MG63 (cell line): ENCODE measurements around the gene CHCHD3. TPM values are rescaled to one million over a fixed set of nuclear protein-coding genes. Genes with fewer than 3 reads are reported as not detected.

Source experiments
- DNase-seq: peaks from one replicate; pipeline ENCODE4 v3.0.0-alpha.2; 2020
- H3K27me3 ChIP-seq: fragments of 250-450 bp; sonication (Bioruptor Pico); 2 replicates; pipeline ENCODE4 v1.5.1; 2020; ENCODE audit warnings: mild to moderate bottlenecking, moderate library complexity
- H3K36me3 ChIP-seq: fragments of 250-450 bp; sonication (Bioruptor Pico); 2 replicates; pipeline ENCODE4 v1.5.1; 2020; ENCODE audit warnings: mild to moderate bottlenecking, moderate library complexity
- H3K4me3 ChIP-seq: fragments of 250-450 bp; sonication (Bioruptor Pico); 2 replicates; pipeline ENCODE4 v1.5.1; 2020; ENCODE audit warnings: mild to moderate bottlenecking, moderate library complexity
- H3K9me3 ChIP-seq: fragments of 250-450 bp; sonication (Bioruptor Pico); 2 replicates; pipeline ENCODE4 v1.5.1; 2020; ENCODE audit warnings: mild to moderate bottlenecking, moderate library complexity
- total RNA-seq: library from RNA; depleted of rRNA; stranded (reverse); fragments of >200 nt; shearing (Covaris generic); gene quantifications from 2 replicates; pipeline ENCODE4 v1.2.3, GENCODE V29; 2014; ENCODE audit warnings: low replicate concordance

Gene CHCHD3
- total RNA-seq, 1 experiment from 2014 or later = 94.7 TPM

DNA sequence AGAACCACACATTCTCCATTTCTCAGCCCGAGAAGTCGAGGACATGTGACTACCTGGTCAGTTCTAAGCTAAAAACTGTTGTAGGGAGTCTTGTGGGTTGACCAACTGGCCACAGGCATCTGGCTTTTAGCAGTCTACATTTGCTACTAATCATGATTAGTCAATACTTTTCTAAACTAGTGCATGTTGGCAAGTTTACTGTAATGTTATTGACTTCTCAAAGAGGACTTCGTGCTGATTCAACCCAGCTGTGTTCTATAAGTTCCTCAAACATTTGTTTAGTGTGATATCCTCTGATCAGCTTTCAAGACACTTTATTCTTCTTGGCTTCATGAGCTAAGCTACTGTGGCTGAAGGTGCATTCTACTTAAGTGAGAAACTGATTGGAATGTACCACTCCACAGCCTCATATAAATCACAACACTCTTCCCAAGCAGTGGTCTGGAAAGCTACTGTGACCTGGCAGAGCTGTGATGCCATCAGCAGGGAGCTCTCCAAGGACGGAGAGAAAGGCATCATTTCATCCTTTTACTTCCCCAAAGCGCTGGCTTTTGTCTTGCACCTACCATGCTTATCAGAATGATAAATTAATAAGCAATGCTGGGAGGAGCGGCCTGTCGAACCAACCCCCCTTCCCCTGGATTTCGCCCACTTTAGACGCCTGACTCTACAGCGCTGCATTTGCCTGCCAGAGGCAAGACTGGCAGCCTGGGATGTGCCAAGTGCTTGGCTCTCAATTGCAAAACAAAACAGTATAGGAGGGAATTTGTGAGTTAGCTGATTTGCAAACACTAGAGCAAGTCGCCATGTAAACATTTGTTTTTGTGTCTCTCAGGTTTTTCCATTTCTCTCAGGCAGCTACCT is 298.9 kb downstream of the CHCHD3 start:
- H3K4me3 ChIP-seq = no peak overlapping the region
- H3K36me3 ChIP-seq = no peaks in the 10 kb centered on the region
- no peaks in the 10 kb centered on the region for H3K27me3 ChIP-seq
- H3K9me3 ChIP-seq = no peaks in the 10 kb centered on the region
- peak; percentile 63 for DNase-seq

DNA sequence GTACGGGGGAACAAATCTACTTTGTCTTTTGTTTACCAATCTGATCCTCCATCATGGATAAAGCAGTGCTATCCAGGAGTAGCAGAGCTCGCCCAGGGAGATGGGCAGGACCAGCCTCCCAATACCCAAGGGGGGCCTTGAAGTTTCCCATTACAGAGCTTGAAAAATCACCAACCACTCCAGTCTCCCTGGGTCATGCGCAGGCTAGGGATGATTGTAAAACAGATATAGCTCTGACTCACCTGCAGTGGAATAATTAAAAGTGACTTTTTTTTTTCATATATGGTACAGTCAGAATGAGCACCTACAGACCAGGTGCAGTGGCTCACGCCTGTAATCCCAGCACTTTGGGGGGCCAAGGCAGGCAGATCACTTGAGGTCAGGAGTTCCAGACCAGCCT is 301.1 kb downstream of the CHCHD3 start:
- no peaks in the 10 kb centered on the region for H3K36me3 ChIP-seq

DNA sequence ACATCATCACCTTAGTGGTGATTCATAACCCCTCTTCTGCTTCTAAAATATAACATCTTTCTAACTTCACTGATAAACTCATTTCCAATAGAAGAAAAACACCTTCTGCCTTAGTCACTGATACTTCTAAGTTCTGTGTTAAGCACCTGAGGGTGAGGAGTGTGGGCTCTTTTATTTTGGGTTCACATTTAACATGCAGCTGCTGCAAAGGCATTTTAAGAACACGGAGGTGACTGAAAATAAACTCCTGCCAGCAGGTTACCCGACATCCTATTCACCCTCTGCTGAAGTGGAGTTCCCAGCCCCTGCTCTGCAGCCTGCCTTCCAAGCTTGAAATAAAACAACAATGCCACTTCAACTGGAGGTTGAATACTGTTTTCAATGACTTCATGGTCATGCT is 302.7 kb downstream of the CHCHD3 start:
- no peaks in the 10 kb centered on the region for H3K27me3 ChIP-seq
- H3K9me3 ChIP-seq = no peaks in the 10 kb centered on the region
- H3K36me3 ChIP-seq = no peaks in the 10 kb centered on the region
- H3K4me3 ChIP-seq = no peak overlapping the region
- DNase-seq = no peak

More for the DNA sequence above, 301.1 kb downstream of the CHCHD3 start:
- H3K27me3 ChIP-seq = no peaks in the 10 kb centered on the region
- no peak overlapping the region for H3K4me3 ChIP-seq
- DNase-seq = no peak
- no peaks in the 10 kb centered on the region for H3K9me3 ChIP-seq

DNA sequence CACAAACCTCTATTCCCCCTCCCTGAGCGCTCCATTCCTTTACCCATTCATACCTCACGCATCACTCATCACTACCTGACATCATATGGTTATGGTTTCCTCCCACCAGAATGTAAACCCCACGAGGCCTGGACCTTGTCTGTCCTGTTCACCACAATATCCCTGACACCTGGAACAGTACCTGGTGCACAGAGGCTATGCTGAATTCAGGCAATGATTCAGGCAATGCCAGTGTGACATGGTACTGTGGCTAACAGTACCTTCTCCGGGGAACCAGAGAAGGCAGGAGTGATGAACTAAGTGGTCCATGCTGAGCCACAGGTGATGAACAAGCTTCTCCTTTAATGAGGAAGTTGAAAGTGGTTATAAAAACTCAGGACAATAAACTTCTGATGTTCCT is 303.1 kb downstream of the CHCHD3 start:
- no peaks in the 10 kb centered on the region for H3K9me3 ChIP-seq
- no peak for DNase-seq
- no peak overlapping the region for H3K4me3 ChIP-seq
- H3K36me3 ChIP-seq = no peaks in the 10 kb centered on the region
- H3K27me3 ChIP-seq = no peaks in the 10 kb centered on the region

DNA sequence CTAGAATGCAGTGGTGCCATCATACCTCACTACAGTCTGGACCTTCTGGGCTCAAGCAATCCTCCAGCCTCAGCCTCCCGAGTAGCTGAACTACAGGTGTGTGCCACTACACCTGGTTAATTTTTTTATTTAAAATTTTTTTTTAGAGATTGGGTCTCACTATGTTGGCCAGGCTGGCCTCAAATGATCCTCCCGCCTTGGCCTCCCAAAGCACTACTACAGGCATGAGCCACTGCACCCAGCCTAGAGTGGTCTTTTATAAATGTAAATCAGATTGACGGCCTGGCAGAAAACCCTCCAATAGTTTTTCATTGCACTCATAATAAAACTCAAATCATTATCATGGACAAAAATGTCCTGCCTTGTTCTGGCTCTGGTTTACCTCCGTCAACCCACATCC is 303.9 kb downstream of the CHCHD3 start:
- H3K4me3 ChIP-seq = no peak overlapping the region
- no peaks in the 10 kb centered on the region for H3K9me3 ChIP-seq
- no peaks in the 10 kb centered on the region for H3K36me3 ChIP-seq
- DNase-seq = no peak
- H3K27me3 ChIP-seq = no peaks in the 10 kb centered on the region

DNA sequence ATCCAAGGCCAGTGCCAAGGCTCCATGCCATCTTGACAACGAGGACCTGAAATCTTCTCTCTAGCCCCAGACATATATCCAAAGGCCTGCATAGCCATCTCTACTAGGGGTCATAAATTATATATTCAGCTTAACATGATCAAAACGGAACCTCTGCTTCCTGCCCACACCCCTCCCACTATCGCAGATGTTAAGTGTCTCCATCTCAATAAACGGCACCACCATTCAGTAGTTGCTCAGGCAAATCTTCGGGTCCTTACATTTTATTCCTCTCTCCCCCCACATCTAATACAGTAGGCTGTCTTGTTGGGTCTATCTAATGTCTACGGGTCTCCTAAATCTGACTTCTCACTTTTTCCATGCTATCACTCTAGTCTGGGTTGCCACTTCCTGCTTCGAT is 304.5 kb downstream of the CHCHD3 start:
- DNase-seq = no peak
- Histone ChIP-seq H3K36me3 (no peaks in the 10 kb centered on the region), H3K9me3 (no peaks in the 10 kb centered on the region), H3K27me3 (no peaks in the 10 kb centered on the region), H3K4me3 (no peak overlapping the region)

DNA sequence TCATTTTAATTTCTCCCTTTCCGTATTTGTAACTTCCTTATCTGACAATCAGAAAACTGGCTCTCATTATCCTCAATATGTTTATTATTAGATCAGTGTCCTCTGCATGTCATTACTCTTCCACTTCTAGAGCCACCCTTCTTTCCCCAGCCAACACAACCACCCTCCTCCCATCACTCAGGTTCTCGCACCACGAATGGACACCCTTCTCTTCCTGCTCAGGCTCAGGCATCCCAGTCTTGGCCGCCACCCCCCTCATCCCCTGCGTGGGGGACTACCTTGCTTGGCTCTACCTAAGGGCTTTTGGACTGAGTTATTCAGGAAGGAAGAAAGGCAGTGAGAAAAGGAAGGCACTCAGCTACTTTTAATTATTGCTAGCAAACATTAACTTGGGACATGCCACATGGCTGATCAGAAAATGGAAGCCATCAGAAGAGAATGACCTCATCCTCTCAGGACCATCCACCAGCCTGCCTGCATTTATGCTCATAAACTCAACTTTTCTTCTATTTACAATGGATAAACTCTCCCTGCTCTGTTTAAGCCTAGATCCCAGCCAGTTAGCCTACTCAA is 305.8 kb downstream of the CHCHD3 start:
- Histone ChIP-seq H3K36me3 (no peaks in the 10 kb centered on the region), H3K27me3 (no peaks in the 10 kb centered on the region), H3K9me3 (no peaks in the 10 kb centered on the region), H3K4me3 (no peak overlapping the region)
- DNase-seq = no peak

DNA sequence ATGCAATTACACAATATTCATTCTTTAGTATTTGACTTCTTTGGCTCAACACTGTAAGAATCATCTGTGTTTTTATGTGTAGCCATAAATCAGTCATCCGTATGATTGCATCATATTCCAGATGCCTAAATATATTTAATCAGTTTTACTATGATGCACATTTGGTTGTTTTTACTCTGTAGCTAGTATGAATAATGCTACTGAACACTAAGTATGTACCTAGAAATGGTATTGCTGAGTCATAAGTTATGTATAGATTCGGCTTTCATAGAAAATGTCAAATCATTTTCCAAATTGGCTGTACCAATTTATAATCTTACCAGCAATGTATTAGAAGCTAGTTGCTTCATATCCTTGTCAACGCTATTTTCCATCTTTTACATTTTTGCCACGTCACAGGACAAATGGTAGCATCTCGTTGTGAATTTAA is 308.3 kb downstream of the CHCHD3 start:
- Histone ChIP-seq H3K9me3 (peaks cover 2% of the 10 kb centered on the region; the same call in 1 of the 2 replicates), H3K36me3 (no peaks in the 10 kb centered on the region), H3K4me3 (no peak overlapping the region), H3K27me3 (no peaks in the 10 kb centered on the region)
- no peak for DNase-seq

DNA sequence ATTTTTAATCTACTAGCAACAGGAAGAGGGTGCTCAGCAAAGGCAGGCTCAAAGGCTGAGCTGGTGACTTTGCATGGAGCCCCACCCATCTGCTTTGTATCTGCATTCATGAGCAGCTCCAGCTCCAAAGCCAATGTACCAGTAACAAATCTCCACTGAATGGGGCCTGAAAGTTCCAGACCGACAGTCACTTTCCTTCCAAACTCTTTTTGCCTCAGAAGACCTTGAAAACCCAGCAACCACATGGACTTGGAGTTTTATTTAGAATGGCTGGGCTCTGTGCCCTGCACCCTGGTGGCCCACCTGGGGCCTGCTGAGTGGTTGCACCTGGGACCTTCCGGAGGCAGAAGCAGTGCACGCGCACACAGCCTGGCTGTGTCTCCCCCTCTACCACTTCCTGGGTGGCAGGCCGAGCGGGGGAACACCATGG is 310.6 kb downstream of the CHCHD3 start:
- Histone ChIP-seq H3K36me3 (no peaks in the 10 kb centered on the region), H3K4me3 (no peak overlapping the region), H3K27me3 (no peaks in the 10 kb centered on the region), H3K9me3 (peaks cover 2% of the 10 kb centered on the region; the same call in 1 of the 2 replicates)
- DNase-seq = no peak

DNA sequence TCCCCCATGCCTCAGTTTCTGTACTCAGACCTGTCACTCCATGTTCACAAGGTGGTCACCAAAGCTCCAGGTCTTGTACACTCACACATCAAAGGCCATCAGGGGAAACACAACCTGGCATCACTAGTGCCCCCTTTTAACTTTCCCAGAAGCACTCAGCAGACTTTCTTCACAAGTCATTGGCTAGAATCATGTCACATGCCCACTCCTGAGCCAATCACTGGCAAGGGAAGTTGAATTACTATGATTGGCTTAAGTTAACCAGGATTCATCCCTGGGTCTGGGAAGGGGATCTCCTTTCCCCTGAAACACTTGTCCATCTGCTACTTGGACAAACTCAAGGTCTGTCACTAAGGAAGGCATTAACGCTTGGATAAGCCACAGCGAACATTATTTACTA is 311.8 kb downstream of the CHCHD3 start:
- H3K4me3 ChIP-seq = no peak overlapping the region
- no peaks in the 10 kb centered on the region for H3K36me3 ChIP-seq
- H3K27me3 ChIP-seq = no peaks in the 10 kb centered on the region
- no peak for DNase-seq
- H3K9me3 ChIP-seq = peaks cover 2% of the 10 kb centered on the region; the same call in 1 of the 2 replicates

DNA sequence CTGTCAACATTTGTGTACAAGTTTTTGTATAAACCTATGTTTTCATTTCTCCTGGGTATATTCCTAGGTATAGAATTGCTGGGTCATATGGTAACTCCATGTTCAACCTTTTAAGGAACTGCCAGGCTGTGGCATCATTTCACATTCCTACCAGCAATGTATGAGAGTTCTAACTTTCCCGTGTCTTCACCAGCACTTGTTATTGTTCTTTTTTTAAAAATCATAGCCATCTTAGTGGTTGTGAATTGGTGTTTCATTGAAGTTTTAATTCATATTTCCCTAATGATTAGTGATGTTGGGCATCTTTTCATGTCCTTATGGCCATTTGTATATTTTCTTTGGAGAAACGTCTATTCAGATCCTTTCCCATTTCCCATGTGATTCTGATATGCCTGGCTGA is 312.6 kb downstream of the CHCHD3 start:
- no peak overlapping the region for H3K4me3 ChIP-seq
- peaks cover 2% of the 10 kb centered on the region; the same call in 1 of the 2 replicates for H3K9me3 ChIP-seq
- DNase-seq = no peak
- H3K36me3 ChIP-seq = no peaks in the 10 kb centered on the region
- no peaks in the 10 kb centered on the region for H3K27me3 ChIP-seq

DNA sequence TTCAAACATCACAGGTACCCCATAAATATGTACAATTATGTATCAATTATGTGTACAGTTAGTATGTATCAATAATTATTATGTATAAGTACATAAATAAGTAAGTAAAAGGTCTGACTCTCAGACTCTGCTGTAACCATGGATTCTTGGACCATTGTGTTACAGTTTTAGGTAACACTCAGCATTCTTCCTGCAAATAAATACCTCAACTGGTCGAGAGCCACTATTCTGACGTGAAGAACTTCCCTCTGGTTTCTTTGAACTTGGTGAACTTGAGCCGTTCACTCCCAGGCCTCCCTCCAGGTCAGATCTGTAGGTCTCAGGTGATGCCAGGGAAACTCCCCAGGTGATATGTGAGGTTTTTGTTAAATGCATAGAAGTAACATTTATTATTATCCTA is 313.8 kb downstream of the CHCHD3 start:
- DNase-seq = no peak
- Histone ChIP-seq H3K36me3 (no peaks in the 10 kb centered on the region), H3K4me3 (no peak overlapping the region), H3K9me3 (peaks cover 2% of the 10 kb centered on the region; the same call in 1 of the 2 replicates), H3K27me3 (no peaks in the 10 kb centered on the region)

DNA sequence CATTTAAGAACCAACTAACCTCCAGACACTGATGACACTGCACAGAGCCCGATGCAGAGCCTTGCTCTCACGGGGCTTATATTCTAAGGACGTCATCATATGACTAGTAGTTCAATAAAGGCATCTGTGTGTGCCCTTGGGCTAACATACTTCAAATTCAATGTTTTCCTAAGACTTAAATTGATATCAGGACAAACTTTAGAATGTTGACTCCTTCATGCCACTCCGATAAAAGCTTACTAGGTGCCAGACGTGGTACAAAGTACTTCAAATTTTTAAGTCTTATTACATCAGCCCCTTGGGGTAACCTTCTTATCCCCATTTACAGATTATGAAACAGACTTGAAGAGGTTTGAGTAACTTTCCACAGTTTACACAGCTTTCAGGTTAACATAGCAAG is 314.5 kb downstream of the CHCHD3 start:
- no peak for DNase-seq
- Histone ChIP-seq H3K27me3 (no peaks in the 10 kb centered on the region), H3K4me3 (no peak overlapping the region), H3K36me3 (no peaks in the 10 kb centered on the region), H3K9me3 (peaks cover 2% of the 10 kb centered on the region; the same call in 1 of the 2 replicates)

DNA sequence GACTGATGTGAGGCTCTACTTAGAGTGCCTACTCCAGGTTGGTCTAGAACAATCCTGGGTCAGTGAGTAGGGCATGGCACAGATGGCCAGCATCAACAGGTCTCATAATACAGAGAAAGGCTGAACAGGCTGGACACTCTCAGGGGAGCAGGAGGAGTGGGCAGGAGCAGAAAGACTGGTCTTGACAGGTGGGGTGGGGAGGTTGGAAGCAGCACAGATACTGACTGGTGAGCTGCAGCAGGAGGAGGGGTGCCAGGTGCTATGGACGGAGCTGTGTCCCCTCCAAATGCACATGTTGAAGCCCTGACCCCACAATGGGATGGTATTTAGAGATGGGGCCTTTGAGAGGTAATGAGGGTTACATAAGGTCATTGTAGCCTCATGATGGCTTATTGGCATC is 315.2 kb downstream of the CHCHD3 start:
- H3K27me3 ChIP-seq = no peaks in the 10 kb centered on the region
- H3K36me3 ChIP-seq = no peaks in the 10 kb centered on the region
- H3K4me3 ChIP-seq = no peak overlapping the region
- peaks cover 2% of the 10 kb centered on the region; the same call in 1 of the 2 replicates for H3K9me3 ChIP-seq
- no peak for DNase-seq

DNA sequence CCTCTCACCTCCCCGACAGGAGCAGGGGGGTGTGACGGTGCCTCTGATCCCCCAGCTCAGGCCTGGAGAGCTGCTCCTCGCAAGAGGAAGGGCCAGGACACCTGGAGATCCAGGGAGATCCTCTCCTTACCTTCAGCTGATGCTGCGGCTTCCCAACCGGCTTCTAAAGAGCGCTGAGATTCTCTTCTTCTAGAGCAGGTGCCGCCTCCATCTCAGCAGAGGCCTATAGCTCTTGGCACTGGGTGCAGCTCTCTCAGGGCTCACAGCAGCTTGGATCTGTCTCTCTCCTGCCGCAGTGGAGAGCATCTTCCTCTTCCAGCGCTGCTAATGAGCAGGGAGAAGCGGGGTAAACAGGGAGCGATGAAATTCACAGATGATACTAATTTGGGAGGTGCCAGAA is 316.0 kb downstream of the CHCHD3 start:
- peaks cover 2% of the 10 kb centered on the region; the same call in 1 of the 2 replicates for H3K9me3 ChIP-seq
- no peak for DNase-seq
- no peaks in the 10 kb centered on the region for H3K27me3 ChIP-seq
- H3K4me3 ChIP-seq = no peak overlapping the region
- no peaks in the 10 kb centered on the region for H3K36me3 ChIP-seq

DNA sequence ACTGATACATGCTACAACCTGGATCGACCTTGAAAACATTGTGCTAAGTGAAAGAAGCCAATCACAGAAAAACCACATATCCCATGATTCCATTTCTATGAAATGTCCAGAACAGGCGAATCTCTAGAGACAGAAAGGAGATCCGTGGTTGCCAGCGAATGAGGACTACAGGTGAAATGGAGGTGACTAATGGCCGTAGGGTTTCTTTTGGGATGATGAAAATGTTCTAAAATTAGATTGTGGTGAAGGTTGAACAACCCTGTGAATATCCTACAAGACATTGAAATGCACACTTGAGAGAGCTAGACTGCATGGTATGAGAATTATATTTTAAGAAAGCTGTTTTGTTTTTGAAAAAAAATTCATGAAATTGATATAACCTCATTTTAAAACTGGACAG is 317.1 kb downstream of the CHCHD3 start:
- no peaks in the 10 kb centered on the region for H3K27me3 ChIP-seq
- H3K9me3 ChIP-seq = peaks cover 2% of the 10 kb centered on the region; the same call in 1 of the 2 replicates
- no peaks in the 10 kb centered on the region for H3K36me3 ChIP-seq
- DNase-seq = no peak
- no peak overlapping the region for H3K4me3 ChIP-seq

DNA sequence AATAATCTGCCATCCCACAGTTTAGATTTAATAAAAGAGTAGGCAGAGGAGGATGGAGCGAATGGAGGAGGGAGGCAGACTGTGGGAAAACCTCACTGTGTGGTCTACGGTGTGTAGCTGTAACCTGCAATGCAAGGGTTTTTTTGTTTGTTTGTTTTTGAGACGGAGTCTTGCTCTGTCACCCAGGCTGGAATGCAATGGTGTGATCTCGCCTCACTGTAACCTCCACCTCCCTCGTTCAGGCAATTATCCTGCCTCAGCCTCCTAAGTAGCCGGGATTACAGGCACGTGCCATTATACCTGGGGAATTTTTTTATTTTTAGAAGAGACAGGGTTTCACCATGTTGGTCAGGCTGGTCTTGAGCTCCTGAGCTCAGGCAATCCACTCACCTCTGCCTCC is 321.0 kb downstream of the CHCHD3 start:
- H3K4me3 ChIP-seq = no peak overlapping the region
- H3K36me3 ChIP-seq = no peaks in the 10 kb centered on the region
- no peak for DNase-seq
- no peaks in the 10 kb centered on the region for H3K27me3 ChIP-seq
- no peaks in the 10 kb centered on the region for H3K9me3 ChIP-seq

DNA sequence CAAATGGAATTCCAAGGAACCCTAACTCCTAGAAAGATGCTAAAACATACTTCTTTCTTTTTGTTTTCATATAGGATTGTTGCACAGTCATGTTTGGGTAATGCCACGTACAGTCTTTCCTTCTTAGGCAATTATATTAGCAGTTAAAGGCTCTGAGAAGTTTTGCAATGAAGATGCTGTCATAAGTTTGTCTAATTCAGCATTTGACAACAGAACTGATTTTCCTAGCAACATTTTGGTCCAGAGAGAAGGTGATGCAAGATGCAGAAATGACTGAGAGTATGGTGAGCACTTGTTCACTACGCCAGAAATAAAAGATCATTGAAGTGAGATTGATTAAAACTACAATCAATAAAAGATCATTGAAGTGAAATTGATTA is 321.7 kb downstream of the CHCHD3 start:
- Histone ChIP-seq H3K27me3 (no peaks in the 10 kb centered on the region), H3K9me3 (no peaks in the 10 kb centered on the region), H3K4me3 (no peak overlapping the region), H3K36me3 (no peaks in the 10 kb centered on the region)
- no peak for DNase-seq
